Transverse colon (tissue), 4 donors: Measurements from ENCODE around the gene SYT1.

Experiments
- EP300 ChIP-seq: sonication (generic); formaldehyde crosslinking; IDR thresholded peaks from one replicate; pipeline ENCODE4 v1.6.1; 2017; ENCODE audit warnings: antibody characterized with exemption, low read depth
- POLR2A ChIP-seq: fragments of 450-650 bp; IDR thresholded peaks from one replicate; pipeline ENCODE4 v1.6.1; 2016; ENCODE audit warnings: antibody characterized with exemption, mild to moderate bottlenecking, moderate library complexity
- POLR2AphosphoS5 ChIP-seq, 3 donors: sonication (generic); formaldehyde crosslinking; IDR thresholded peaks; one replicate each; pipeline ENCODE4 v1.6.1; 2016; ENCODE audit warnings: antibody characterized with exemption in 3 of 3
- TF ChIP-seq, protein P1 (sequence below), 5 experiments: fragments of 200-600 bp in 3 of 5; fragments of 450-650 bp in 2 of 5; sonication (generic) in 3 of 5; IDR thresholded peaks; 1 replicate in 2 of 5; 2 replicates in 3 of 5; pipeline ENCODE4 v1.5.1; 2016 to 2017; ENCODE audit warnings: antibody characterized with exemption in 5 of 5, inconsistent platforms in 3 of 5, mild to moderate bottlenecking in 2 of 5, moderate library complexity in 1 of 5

DNA sequence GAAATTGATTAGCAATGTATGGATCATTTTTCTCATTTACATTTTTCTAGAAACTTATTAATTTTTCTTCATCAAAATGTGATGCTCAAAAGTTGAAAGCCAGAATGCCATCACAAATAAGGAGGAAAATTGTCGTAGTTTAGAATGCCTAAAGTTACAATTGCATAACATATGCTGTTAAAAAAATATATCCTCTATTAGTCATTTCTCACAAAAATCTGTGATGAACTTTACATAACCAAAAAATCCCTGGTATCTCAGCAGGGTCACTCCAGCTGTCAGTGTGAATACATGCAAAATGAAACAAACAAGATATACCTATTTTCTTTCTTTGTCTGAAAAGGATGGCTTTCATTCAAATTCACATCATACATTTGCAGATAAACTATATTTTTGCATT, 467.3 kb downstream of the SYT1 start:
- TF ChIP-seq, protein P1, sequence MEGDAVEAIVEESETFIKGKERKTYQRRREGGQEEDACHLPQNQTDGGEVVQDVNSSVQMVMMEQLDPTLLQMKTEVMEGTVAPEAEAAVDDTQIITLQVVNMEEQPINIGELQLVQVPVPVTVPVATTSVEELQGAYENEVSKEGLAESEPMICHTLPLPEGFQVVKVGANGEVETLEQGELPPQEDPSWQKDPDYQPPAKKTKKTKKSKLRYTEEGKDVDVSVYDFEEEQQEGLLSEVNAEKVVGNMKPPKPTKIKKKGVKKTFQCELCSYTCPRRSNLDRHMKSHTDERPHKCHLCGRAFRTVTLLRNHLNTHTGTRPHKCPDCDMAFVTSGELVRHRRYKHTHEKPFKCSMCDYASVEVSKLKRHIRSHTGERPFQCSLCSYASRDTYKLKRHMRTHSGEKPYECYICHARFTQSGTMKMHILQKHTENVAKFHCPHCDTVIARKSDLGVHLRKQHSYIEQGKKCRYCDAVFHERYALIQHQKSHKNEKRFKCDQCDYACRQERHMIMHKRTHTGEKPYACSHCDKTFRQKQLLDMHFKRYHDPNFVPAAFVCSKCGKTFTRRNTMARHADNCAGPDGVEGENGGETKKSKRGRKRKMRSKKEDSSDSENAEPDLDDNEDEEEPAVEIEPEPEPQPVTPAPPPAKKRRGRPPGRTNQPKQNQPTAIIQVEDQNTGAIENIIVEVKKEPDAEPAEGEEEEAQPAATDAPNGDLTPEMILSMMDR (IDR thresholded peaks at IDR 0.05) = no peak
- TF ChIP-seq POLR2A = no peak
- TF ChIP-seq POLR2AphosphoS5 (IDR thresholded peaks at IDR 0.05) = no peak
- no peak for TF ChIP-seq EP300
